SK-N-DZ (cell line): ENCODE measurements around the gene CEND1.
"Not testable (repeated sequence)": the region's sequence is repeated elsewhere in the genome, so short reads cannot be mapped to it uniquely, and the experiment has no call there.

Experiments used
- DNase-seq: peaks from one replicate; pipeline ENCODE4 v3.0.0-alpha.2; 2015; ENCODE audit warnings: low spot score
- small RNA-seq, 2 experiments: library from RNA; depleted of rRNA; stranded (forward); fragments of <200 nt; gene quantifications; one replicate each; pipeline ENCODE3, GENCODE V24; 2014

The CEND1 gene

GRCh38 chr11:764322-765024, 25.4 kb downstream of the CEND1 start:
- DNase-seq, result no peak

- DNase-seq, result no peak
Measured at GRCh38 chr11:763549-764321, 26.2 kb downstream of the CEND1 start.

- no peak for DNase-seq
Measured at GRCh38 chr11:763073-763463, 26.8 kb downstream of the CEND1 start.

- no peak for DNase-seq
Measured at GRCh38 chr11:762421-763072, 27.3 kb downstream of the CEND1 start.

- no peak for DNase-seq
Measured at GRCh38 chr11:761526-762108, 28.3 kb downstream of the CEND1 start.

- no peak for DNase-seq
Measured at GRCh38 chr11:760236-760635, 29.7 kb downstream of the CEND1 start.

- no peak for DNase-seq
Measured at GRCh38 chr11:749731-750130, 40.2 kb downstream of the CEND1 start.

- DNase-seq, result no peak
Measured at GRCh38 chr11:748007-748359, 41.9 kb downstream of the CEND1 start.

GRCh38 chr11:747158-748006, 42.5 kb downstream of the CEND1 start, which contains the start of gene TALDO1:
TALDO1 (plus strand) TSS chr11:747464; CDS start chr11:747482, 18 bp downstream.
- DNase-seq, result peak; percentile 88

- peak; percentile 69 for DNase-seq
Measured at GRCh38 chr11:746289-747157, 43.4 kb downstream of the CEND1 start.

- DNase-seq, result no peak
Measured at GRCh38 chr11:745428-745827, 44.5 kb downstream of the CEND1 start.

- no peak for DNase-seq
Measured at GRCh38 chr11:742571-743201, 47.2 kb downstream of the CEND1 start.

GRCh38 chr11:742156-742546, 47.7 kb downstream of the CEND1 start:
- DNase-seq, result no peak

- DNase-seq, result not testable (repeated sequence)
Measured at GRCh38 chr11:737899-738298, 52.0 kb downstream of the CEND1 start.

- no peak for DNase-seq
Measured at GRCh38 chr11:737366-737765, 52.5 kb downstream of the CEND1 start.

Small RNAs within 50 kb of the gene (small RNA-seq; reads per million reads assigned to genes)
- 0 reads per million in 2 experiments for gene SNORA52
